ENCODE measurements around the gene GALNT2. TPM values are rescaled to one million over a fixed set of nuclear protein-coding genes. Genes with fewer than 3 reads are reported as not detected.

Gene GALNT2
- total and polyA plus RNA-seq, 2 of the 13 experiments (the other 11 are each of a cell fraction or from before 2014, with no cell fraction given), result 39.3 to 39.6 TPM

DNA sequence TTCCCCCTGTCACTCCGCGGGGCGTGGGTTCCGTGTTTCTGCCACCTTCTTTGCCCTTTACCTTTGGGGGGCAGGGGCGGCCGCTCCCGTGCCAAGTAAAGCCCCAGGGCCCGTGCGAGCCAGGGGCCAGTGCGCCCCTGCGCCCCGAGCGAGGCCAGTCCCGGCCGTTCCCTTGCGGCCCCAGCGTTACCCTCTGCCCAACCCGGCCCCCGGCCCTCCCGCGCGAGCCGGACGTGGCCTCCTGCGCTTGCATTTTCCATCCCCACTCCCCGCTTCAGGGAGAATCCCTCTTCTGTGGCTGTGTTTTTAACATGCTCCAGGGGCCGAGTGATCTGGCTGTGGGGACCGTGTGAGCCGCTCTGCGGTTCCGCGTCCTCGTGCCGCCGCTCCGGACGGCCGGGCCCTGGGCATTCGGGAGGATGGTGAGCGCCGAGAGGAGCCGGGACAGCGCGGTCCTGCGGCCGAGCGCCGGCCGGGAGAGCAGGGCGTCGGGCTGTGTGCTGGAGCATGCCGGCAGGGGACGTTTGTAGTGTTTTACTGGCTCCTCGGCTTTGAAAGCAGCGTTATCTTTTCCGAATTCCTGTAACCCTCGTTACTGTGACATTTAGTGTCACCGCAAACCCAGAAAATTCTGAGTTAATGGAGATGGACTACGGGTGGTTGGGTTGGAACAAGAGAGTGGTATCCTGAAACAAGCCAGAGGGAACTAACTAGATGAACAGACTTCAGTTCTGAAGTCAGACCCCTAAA lies 1.0 kb downstream of the GALNT2 start:
- POLR2A ChIA-PET, result no interaction called here
- DNase-seq (ENCODE audit: low spot score) (no peak), ATAC-seq (peak; percentile 72), FAIRE-seq (peak; percentile 4)
- H3K4me1 ChIP-seq (ENCODE audit: insufficient read depth, low read length), result peaks cover 40% of the 10 kb centered on the region
- H4K20me1 ChIP-seq (ENCODE audit: insufficient read depth, low read length), result peaks cover 24% of the 10 kb centered on the region; the same call in 1 of the 2 replicates
- no peaks in the 10 kb centered on the region for H3K36me3 ChIP-seq (replicated peaks in 1 of 2; ENCODE audit: control insufficient read depth in 1 of 2, insufficient read depth in 2 of 2, low read length in 2 of 2)
- peak overlapping the region; percentile 89 for H3K4me2 ChIP-seq (ENCODE audit: low read depth, low read length)
- H3K79me2 ChIP-seq (ENCODE audit: insufficient read depth, low read length), result peaks cover 55% of the 10 kb centered on the region
- H3K27me3 ChIP-seq (ENCODE audit: control insufficient read depth in 1 of 2, insufficient read depth in 2 of 2, low read length in 2 of 2), result no peaks in the 10 kb centered on the region
- H2AFZ ChIP-seq (ENCODE audit: low read length), result no peak overlapping the region
- H3K27ac ChIP-seq (ENCODE audit: extremely low read length, insufficient read depth, low read length), result peak overlapping the region; percentile 78
- in situ Hi-C loops (cut with HindIII; ENCODE audit: extremely low pct_ligation_motif_present, low pct_unique_long_range_greater_than_20kb) (no loop called here), intact Hi-C loops (cut with micrococcal nuclease; ENCODE audit: unreplicated experiment) (loop anchor here (1.0 to 5.0 kb wide), 3 partner anchors 36 to 91 kb away; no protein-coding TSS in a partner anchor)
- peak overlapping the region; percentile 84 to 93 (median 88) for H3K4me3 ChIP-seq (replicated peaks in 1 of 3; ENCODE audit: insufficient read depth in 1 of 3, low read depth in 2 of 3, low read length in 3 of 3)
- H3K9ac ChIP-seq (ENCODE audit: insufficient read depth, low read depth, low read length), result peak overlapping the region; percentile 80
- CTCF ChIA-PET (ENCODE audit: low intra/inter-chr PET ratio, low total read pairs), result no interaction called here
- 0 out of 2 replicates have a peak, but pooled peaks cover 3% of the 10 kb centered on the region for H3K9me3 ChIP-seq (ENCODE audit: low read length)
- WGBS (ENCODE audit: low lambda C conversion rate), result 2% methylated on average over 29 of the region's 59 CpGs
- BruUV-seq (replicated peaks), result no TSS peak
- TF ChIP-seq ZNF563 (CRISPR knock-in tag; IDR thresholded peaks at IDR 0.05), result peak; percentile 27; the same call in 1 of the 2 replicates
- TF ChIP-seq NFIB (CRISPR knock-in tag; IDR thresholded peaks at IDR 0.05; ENCODE audit: borderline replicate concordance), result no peak
- TF ChIP-seq, protein P1, sequence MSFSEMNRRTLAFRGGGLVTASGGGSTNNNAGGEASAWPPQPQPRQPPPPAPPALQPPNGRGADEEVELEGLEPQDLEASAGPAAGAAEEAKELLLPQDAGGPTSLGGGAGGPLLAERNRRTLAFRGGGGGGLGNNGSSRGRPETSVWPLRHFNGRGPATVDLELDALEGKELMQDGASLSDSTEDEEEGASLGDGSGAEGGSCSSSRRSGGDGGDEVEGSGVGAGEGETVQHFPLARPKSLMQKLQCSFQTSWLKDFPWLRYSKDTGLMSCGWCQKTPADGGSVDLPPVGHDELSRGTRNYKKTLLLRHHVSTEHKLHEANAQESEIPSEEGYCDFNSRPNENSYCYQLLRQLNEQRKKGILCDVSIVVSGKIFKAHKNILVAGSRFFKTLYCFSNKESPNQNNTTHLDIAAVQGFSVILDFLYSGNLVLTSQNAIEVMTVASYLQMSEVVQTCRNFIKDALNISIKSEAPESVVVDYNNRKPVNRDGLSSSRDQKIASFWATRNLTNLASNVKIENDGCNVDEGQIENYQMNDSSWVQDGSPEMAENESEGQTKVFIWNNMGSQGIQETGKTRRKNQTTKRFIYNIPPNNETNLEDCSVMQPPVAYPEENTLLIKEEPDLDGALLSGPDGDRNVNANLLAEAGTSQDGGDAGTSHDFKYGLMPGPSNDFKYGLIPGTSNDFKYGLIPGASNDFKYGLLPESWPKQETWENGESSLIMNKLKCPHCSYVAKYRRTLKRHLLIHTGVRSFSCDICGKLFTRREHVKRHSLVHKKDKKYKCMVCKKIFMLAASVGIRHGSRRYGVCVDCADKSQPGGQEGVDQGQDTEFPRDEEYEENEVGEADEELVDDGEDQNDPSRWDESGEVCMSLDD (CRISPR knock-in tag; IDR thresholded peaks at IDR 0.05; ENCODE audit: borderline replicate concordance), result no peak
- TF ChIP-seq ZFX (CRISPR knock-in tag; IDR thresholded peaks at IDR 0.05; ENCODE audit: low read depth), result peak; percentile 65
- TF ChIP-seq, protein P2, sequence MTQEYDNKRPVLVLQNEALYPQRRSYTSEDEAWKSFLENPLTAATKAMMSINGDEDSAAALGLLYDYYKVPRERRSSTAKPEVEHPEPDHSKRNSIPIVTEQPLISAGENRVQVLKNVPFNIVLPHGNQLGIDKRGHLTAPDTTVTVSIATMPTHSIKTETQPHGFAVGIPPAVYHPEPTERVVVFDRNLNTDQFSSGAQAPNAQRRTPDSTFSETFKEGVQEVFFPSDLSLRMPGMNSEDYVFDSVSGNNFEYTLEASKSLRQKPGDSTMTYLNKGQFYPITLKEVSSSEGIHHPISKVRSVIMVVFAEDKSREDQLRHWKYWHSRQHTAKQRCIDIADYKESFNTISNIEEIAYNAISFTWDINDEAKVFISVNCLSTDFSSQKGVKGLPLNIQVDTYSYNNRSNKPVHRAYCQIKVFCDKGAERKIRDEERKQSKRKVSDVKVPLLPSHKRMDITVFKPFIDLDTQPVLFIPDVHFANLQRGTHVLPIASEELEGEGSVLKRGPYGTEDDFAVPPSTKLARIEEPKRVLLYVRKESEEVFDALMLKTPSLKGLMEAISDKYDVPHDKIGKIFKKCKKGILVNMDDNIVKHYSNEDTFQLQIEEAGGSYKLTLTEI (CRISPR knock-in tag; conservative IDR thresholded peaks at IDR 0.05), result no peak
- no peak for TF ChIP-seq ARHGAP35 (CRISPR knock-in tag; IDR thresholded peaks at IDR 0.05; ENCODE audit: borderline replicate concordance)
- TF ChIP-seq ZNF891 (CRISPR knock-in tag; IDR thresholded peaks at IDR 0.05), result no peak; the same call in 1 of the 2 replicates
- no peak for TF ChIP-seq RELA (CRISPR knock-in tag; IDR thresholded peaks at IDR 0.05)
- TF ChIP-seq ZSCAN9 (CRISPR knock-in tag; IDR thresholded peaks at IDR 0.05; ENCODE audit: borderline replicate concordance), result no peak
- TF ChIP-seq BHLHE40 (IDR thresholded peaks at IDR 0.05; ENCODE audit: low read length), result no peak
- TF ChIP-seq PAX8 (CRISPR knock-in tag; IDR thresholded peaks at IDR 0.05; ENCODE audit: borderline replicate concordance), result no peak
- TF ChIP-seq, protein P3, sequence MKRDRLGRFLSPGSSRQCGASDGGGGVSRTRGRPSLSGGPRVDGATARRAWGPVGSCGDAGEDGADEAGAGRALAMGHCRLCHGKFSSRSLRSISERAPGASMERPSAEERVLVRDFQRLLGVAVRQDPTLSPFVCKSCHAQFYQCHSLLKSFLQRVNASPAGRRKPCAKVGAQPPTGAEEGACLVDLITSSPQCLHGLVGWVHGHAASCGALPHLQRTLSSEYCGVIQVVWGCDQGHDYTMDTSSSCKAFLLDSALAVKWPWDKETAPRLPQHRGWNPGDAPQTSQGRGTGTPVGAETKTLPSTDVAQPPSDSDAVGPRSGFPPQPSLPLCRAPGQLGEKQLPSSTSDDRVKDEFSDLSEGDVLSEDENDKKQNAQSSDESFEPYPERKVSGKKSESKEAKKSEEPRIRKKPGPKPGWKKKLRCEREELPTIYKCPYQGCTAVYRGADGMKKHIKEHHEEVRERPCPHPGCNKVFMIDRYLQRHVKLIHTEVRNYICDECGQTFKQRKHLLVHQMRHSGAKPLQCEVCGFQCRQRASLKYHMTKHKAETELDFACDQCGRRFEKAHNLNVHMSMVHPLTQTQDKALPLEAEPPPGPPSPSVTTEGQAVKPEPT (CRISPR knock-in tag; IDR thresholded peaks at IDR 0.05; ENCODE audit: low read depth), result no peak
- TF ChIP-seq GABPB1 (CRISPR knock-in tag; IDR thresholded peaks at IDR 0.05), result peak; percentile 53; the same call in 1 of the 2 replicates
- TF ChIP-seq ZNF768 (CRISPR knock-in tag; IDR thresholded peaks at IDR 0.05), result 0 out of 2 replicates have a peak, but pooled peaks have one; percentile 32
- 0 out of 2 replicates have a peak, but pooled peaks have one; percentile 59 for TF ChIP-seq ZNF816 (CRISPR knock-in tag; IDR thresholded peaks at IDR 0.05; ENCODE audit: borderline replicate concordance)
- no peak for TF ChIP-seq ZNF749 (CRISPR knock-in tag; IDR thresholded peaks at IDR 0.05; ENCODE audit: borderline replicate concordance)

All from HepG2 (cell line).